Measurements from ENCODE around the gene PPP1R8.

DNA sequence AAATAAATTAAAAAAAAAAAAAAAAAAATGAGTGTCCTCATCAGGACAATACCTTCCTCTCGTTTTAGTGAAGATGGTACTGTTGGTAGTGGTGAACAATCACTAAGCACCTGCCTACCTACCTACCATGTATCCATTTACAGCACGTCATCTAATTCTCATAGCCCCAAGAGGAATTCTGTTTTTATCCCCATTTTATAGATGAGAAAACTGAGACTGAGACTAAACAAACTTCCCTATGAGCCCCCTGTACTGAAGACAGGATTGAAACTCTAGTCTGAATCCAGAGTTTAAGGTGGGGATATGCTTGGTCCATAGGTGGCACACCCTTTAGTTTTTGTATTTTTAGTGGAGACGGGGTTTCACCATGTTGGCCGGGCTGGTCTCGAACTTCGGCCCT, 24.5 kb downstream of the PPP1R8 start:
- no peak for TF ChIP-seq YY1 (IDR thresholded peaks at IDR 0.05; ENCODE audit: insufficient read depth, insufficient read length)
- TF ChIP-seq SUZ12 (IDR thresholded peaks at IDR 0.05; ENCODE audit: extremely low read depth, insufficient read depth, insufficient read length) = no peak
- TF ChIP-seq ZNF274 (IDR thresholded peaks at IDR 0.05; ENCODE audit: low read depth, low read length) = no peak

Data from NT2/D1 (cell line).